ENCODE data around the gene NRN1L.

NRN1L gene

DNA sequence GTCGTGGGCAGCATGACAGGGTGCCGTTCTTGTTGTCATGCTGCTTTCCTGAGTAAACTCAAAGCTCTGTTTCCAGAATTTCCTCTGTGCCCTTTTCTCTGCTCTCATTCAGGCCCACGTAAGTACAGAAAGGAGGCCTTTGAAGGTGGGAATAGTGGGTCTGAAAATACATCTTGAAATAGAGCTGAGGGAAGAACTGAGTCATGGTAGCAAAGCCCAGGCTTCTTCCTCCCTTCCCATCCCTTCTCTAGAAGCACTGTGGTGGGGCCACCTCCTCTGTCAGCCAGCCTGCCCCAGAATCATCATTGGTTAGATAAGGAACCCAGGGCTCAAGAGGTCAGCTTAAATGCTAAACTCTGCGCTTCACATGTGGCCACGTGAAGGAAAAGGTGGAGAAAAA lies 37.5 kb downstream of the NRN1L start:
- no peak for DNase-seq

DNA sequence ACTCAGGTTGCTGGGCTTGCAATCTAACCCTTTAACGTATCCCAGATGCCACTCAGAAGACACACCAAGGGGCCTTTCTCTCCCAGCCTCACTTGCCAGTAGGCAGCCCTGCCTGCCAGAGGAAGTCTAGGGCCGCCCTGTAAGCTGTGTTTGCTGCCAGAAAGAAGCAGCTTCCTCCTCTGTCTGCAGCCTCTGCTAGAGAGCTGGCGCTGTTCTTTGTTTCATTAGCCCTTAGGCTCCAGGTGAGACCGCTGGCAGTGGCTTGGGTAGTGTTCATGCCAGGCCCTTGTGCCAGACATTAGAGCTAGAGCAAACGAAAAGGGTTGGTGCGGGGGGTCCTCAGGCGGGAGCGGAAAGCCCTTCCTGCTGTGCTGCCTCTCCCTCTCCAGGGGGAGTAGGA lies 38.1 kb downstream of the NRN1L start:
- DNase-seq, result no peak

DNA sequence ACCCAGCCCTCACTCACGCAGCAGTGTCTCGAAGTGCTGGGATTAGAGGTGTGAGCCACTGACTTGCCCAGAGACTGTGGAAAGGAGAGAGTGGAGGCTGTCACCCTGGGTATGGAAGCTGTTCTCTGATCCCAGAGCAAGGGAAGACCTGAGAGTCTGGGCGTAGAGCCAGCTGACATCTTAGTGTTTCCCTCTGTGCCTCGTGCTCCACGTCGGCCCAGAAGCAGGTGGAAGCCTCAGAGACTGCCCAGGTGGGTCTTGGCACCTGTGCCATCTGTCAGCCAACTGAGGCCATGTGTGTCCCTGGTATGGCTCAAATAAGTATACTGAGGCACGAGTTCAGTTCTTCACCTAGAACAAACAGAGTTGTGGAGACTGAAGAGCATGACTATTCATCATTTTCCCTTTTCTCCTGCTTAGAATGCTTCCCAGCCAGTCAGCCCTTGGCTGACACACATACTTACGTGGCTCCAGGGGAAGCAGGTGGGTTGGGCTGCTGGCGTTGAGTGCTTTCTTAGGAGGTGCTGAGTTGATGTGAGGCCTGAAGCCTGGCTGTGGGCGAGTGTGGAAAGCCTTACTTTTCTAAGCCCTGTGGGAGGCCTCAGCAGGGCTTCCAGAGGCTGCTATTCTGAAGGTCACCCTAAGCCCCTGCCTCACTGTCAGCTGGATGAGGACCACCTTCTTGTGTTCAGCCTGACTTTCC lies 38.9 kb downstream of the NRN1L start:
- DNase-seq, result no peak

GRCh38 chr16:67924140-67924906 lies 39.6 kb downstream of the NRN1L start:
- no peak for DNase-seq

GRCh38 chr16:67926181-67926750 lies 41.6 kb downstream of the NRN1L start:
- DNase-seq, result no peak

DNA sequence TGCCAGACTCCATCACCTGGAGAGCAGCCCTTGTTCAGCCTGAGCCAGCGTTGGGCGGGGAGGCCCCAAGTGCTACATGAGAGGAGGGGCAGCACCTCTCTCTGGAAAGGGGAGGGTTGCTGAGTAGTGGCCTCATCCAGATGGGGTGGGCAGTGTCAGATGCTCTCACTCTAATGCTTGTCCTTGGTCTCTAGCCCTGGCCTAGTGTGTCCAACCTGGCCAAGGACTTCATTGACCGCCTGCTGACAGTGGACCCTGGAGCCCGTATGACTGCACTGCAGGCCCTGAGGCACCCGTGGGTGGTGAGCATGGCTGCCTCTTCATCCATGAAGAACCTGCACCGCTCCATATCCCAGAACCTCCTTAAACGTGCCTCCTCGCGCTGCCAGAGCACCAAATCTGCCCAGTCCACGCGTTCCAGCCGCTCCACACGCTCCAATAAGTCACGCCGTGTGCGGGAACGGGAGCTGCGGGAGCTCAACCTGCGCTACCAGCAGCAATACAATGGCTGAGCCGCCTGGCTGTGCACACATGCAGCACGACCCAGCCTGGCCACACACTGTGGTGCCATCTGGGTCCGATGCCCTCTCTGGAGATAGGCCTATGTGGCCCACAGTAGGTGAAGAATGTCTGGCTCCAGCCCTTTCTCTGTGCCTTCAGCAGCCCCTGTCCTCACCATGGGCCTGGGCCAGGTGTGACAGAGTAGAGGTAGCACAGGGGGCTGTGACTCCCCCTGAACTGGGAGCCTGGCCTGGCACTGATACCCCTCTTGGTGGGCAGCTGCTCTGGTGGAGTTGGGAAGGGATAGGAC lies 42.7 kb downstream of the NRN1L start:
- DNase-seq, result no peak

DNA sequence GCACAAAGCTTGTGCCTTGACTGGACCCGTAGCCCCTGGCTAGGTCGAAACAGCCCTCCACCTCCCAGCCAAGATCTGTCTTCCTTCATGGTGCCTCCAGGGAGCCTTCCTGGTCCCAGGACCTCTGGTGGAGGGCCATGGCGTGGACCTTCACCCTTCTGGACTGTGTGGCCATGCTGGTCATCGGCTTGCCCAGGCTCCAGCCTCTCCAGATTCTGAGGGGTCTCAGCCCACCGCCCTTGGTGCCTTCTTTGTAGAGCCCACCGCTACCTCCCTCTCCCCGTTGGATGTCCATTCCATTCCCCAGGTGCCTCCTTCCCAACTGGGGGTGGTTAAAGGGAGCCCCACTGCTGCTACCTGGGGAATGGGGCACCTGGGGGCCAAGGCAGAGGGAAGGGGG lies 43.5 kb downstream of the NRN1L start:
- no peak for DNase-seq

DNA sequence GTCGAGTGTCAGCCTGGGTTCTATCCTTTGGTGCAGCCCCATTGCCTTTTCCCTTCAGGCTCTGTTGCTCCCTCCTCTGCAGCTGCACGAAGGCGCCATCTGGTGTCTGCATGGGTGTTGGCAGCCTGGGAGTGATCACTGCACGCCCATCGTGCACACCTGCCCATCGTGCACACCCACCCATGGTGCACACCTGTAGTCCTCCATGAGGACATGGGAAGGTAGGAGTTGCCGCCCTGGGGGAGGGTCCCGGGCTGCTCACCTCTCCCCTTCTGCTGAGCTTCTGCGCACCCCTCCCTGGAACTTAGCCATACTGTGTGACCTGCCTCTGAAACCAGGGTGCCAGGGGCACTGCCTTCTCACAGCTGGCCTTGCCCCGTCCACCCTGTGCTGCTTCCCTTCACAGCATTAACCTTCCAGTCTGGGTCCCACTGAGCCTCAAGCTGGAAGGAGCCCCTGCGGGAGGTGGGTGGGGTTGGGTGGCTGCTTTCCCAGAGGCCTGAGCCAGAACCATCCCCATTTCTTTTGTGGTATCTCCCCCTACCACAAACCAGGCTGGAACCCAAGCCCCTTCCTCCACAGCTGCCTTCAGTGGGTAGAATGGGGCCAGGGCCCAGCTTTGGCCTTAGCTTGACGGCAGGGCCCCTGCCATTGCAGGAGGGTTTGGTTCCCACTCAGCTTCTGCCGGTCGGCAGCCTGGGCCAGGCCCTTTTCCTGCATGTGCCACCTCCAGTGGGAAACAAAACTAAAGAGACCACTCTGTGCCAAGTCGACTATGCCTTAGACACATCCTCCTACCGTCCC lies 44.1 kb downstream of the NRN1L start:
- DNase-seq, result no peak

DNA sequence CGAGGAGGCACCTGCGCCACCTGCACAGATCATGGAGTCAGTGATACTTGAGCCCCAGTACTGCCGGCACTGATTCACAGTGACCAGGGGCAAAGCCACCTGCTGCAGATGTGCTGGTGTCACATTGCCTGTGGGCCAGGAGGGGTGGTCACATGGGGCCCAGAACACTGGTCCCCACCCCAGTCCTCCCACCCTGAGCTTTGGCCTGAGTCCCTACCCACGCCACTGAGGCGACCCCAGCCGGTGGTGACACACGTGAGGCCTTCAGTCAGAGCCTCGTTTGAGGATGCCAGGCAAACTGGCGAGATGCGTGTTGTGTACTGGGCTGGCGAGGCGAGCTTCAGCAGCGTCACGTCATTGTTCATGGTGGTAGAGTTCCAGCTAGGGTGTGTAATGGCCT lies 45.5 kb downstream of the NRN1L start:
- no peak for DNase-seq

DNA sequence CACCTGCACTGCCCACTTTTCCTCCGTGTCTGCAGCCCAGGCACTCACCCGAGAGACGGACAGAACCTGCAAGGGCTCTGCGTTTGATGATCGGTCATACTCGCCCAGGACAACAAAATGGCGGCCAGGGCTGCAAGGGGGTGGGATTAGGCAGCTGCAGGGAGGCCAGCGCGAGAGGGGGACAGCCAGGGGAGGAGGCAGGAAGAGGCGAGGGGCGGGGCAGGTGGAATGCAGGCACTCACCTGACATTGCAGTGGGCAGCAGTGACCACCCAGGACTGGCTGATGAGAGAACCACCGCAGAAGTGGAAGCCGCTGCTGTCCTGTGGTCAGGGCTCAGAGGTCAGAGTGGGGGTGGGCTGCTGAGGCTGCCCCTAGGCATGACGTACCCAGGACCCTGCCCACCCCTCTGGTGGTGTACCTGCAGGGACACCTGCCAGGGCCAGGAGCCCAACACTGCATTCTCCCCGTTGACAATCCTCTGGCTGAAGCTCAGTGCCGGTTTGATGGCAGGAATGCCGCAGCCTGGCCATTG lies 46.1 kb downstream of the NRN1L start:
- DNase-seq, result no peak

- DNase-seq, result no peak
Measured at GRCh38 chr16:67931712-67932461, 47.2 kb downstream of the NRN1L start, which contains the start of gene CTRL. Gene CTRL (minus strand): TSS chr16:67931862. CDS start chr16:67931852, 10 bp downstream.

- no peak for DNase-seq
Measured at GRCh38 chr16:67932462-67932840, 47.8 kb downstream of the NRN1L start.

- no peak for DNase-seq
Measured at GRCh38 chr16:67933805-67934204, 49.1 kb downstream of the NRN1L start.

- DNase-seq, result no peak
Measured at GRCh38 chr16:67934306-67935100, 49.8 kb downstream of the NRN1L start.

GRCh38 chr16:67935101-67935401 lies 50.4 kb downstream of the NRN1L start:
- DNase-seq, result no peak

DNA sequence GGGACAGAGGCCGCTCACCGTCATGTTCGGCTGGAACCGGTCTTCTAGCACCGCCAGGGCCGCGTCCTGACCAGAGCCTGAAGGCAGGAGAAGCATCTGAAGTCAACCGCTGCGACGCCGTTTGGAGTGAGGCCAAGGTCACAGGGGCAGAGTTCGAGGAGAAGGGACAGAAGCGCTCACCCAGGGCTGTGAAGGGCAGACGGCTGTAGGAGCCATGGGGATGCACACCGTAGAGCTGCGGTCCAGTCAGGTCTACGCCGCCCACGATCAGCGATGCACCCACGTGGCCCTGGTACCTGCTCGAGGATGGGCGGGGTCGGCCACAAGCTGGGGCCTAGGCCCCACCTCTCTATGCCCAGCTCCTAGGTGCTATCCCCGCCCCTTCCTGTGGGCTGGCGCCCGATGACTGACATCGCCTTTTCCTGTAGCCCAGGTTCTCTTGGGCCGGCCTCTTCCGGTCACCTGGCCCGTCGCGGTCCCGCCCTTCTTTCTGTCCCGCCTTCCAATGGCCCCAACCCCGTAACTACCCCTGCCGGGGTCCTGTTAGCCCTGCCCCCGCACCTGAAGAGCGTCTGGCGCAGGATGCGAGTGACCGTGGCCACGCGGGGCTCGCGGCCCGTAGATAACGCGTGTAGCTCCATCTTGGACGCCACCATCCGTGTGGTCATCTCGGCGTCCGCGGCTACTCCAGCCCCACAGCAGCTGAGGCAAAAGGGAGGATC lies 50.9 kb downstream of the NRN1L start:
- DNase-seq, result peak; percentile 33

Data from cortex of kidney (tissue), 1 donor.